Measurements from ENCODE around the gene HAP1.
A peak's percentile ranks its signal among the peaks of the same experiment; 100 is the strongest.
"Not testable (repeated sequence)": the region's sequence is repeated elsewhere in the genome, so short reads cannot be mapped to it uniquely, and the experiment has no call there.

Gene HAP1

GRCh38 chr17:41702712-41703111 is 31.7 kb downstream of the HAP1 start:
- no peak overlapping the region for H3K4me3 ChIP-seq (replicated peaks; ENCODE audit: low read depth, low read length)
- no peak for TF ChIP-seq CTCF (IDR thresholded peaks at IDR 0.05; ENCODE audit: low read depth, low read length, missing control alignments)
- no peak for DNase-seq (ENCODE audit: extremely low read depth, low read depth)

- not testable (repeated sequence) for DNase-seq (ENCODE audit: extremely low read depth, low read depth); H3K4me3 ChIP-seq (replicated peaks; ENCODE audit: low read depth, low read length)
Measured at GRCh38 chr17:41700843-41701242, 33.6 kb downstream of the HAP1 start.

GRCh38 chr17:41697122-41697962 is 37.1 kb downstream of the HAP1 start:
- no peak for DNase-seq (ENCODE audit: extremely low read depth, low read depth)
- TF ChIP-seq CTCF (IDR thresholded peaks at IDR 0.05; ENCODE audit: low read depth, low read length, missing control alignments) = no peak
- H3K4me3 ChIP-seq (replicated peaks; ENCODE audit: low read depth, low read length) = no peak overlapping the region

- no peak for DNase-seq (ENCODE audit: extremely low read depth, low read depth)
- H3K4me3 ChIP-seq (replicated peaks; ENCODE audit: low read depth, low read length) = no peak overlapping the region
- peak; percentile 86 for TF ChIP-seq CTCF (IDR thresholded peaks at IDR 0.05; ENCODE audit: low read depth, low read length, missing control alignments)
Measured at GRCh38 chr17:41695954-41696757, 38.3 kb downstream of the HAP1 start.

GRCh38 chr17:41695134-41695661 is 39.2 kb downstream of the HAP1 start:
- TF ChIP-seq CTCF (IDR thresholded peaks at IDR 0.05; ENCODE audit: low read depth, low read length, missing control alignments) = no peak
- DNase-seq (ENCODE audit: extremely low read depth, low read depth) = no peak
- no peak overlapping the region for H3K4me3 ChIP-seq (replicated peaks; ENCODE audit: low read depth, low read length)

- H3K4me3 ChIP-seq (replicated peaks; ENCODE audit: low read depth, low read length) = no peak overlapping the region
- TF ChIP-seq CTCF (IDR thresholded peaks at IDR 0.05; ENCODE audit: low read depth, low read length, missing control alignments) = no peak
- DNase-seq (ENCODE audit: extremely low read depth, low read depth) = no peak
Measured at GRCh38 chr17:41692722-41693521, 41.5 kb downstream of the HAP1 start.

Data from HFF-Myc (cell line).